Hepatocyte (in vitro differentiated cells): ENCODE results near the gene DEGS2. TPM values are rescaled to one million over a fixed set of nuclear protein-coding genes. Genes with fewer than 3 reads are reported as not detected.

Experiments used
- DNase-seq: peaks from one replicate; pipeline ENCODE4 v3.0.0-alpha.2; 2016; ENCODE audit warnings: low spot score
- H2AFZ ChIP-seq: fragments of 200-600 bp; sonication (generic); 2 replicates; pipeline ENCODE4 v1.6.0; 2016; ENCODE audit warnings: antibody characterized with exemption, mild to moderate bottlenecking
- H3K27ac ChIP-seq: fragments of 200-600 bp; sonication (generic); 2 replicates; pipeline ENCODE4 v1.5.1; 2016; ENCODE audit warnings: mild to moderate bottlenecking
- H3K27me3 ChIP-seq: fragments of 200-600 bp; sonication (generic); 2 replicates; pipeline ENCODE4 v1.6.1; 2016
- H3K36me3 ChIP-seq: fragments of 200-600 bp; sonication (generic); replicated peaks from 2 replicates; pipeline ENCODE4 v1.5.1; 2016; ENCODE audit warnings: low read depth; ENCODE audit not compliant: insufficient read depth
- H3K4me1 ChIP-seq: fragments of 200-600 bp; sonication (generic); 2 replicates; pipeline ENCODE4 v1.5.1; 2016; ENCODE audit warnings: mild to moderate bottlenecking, moderate library complexity; ENCODE audit not compliant: insufficient read depth
- H3K4me2 ChIP-seq: fragments of 200-600 bp; sonication (generic); 2 replicates; pipeline ENCODE4 v1.6.0; 2016
- H3K4me3 ChIP-seq: fragments of 200-600 bp; sonication (generic); 2 replicates; pipeline ENCODE4 v1.5.1; 2016; ENCODE audit warnings: mild to moderate bottlenecking
- H3K79me2 ChIP-seq: fragments of 200-600 bp; sonication (generic); 2 replicates; pipeline ENCODE4 v1.6.0; 2017; ENCODE audit warnings: mild to moderate bottlenecking
- H3K9me2 ChIP-seq: fragments of 200-600 bp; sonication (generic); replicated peaks from 2 replicates; pipeline ENCODE4 v1.6.0; 2017; ENCODE audit warnings: mild to moderate bottlenecking; ENCODE audit not compliant: insufficient read depth
- H3K9me3 ChIP-seq: fragments of 200-600 bp; sonication (generic); 2 replicates; pipeline ENCODE4 v1.5.1; 2016; ENCODE audit warnings: low read depth, mild to moderate bottlenecking
- H4K20me1 ChIP-seq: fragments of 200-600 bp; sonication (generic); 2 replicates; pipeline ENCODE4 v1.6.0; 2016; ENCODE audit warnings: mild to moderate bottlenecking; ENCODE audit not compliant: insufficient read depth, poor library complexity, severe bottlenecking
- CTCF ChIP-seq: fragments of 200-600 bp; sonication (generic); IDR thresholded peaks from 2 replicates; pipeline ENCODE4 v1.5.1; 2016; ENCODE audit warnings: antibody characterized with exemption, mild to moderate bottlenecking; ENCODE audit not compliant: poor library complexity
- EZH2 ChIP-seq: fragments of 200-600 bp; sonication (generic); IDR thresholded peaks from 2 replicates; pipeline ENCODE4 v1.6.1; 2016; ENCODE audit warnings: antibody characterized with exemption, mild to moderate bottlenecking, borderline replicate concordance
- EZH2phosphoT487 ChIP-seq: fragments of 200-600 bp; sonication (generic); IDR thresholded peaks from one replicate; pipeline ENCODE4 v1.6.1; 2018; ENCODE audit warnings: antibody characterized with exemption, mild to moderate bottlenecking, low read depth, moderate library complexity; ENCODE audit not compliant: unreplicated experiment, severe bottlenecking
- WGBS: methylation state at CpG from one replicate; pipeline ENCODE4 v1.1.6; 2016; ENCODE audit warnings: low lambda C conversion rate; ENCODE audit errors: missing lambda C conversion rate; 5-methylcytosine and 5-hydroxymethylcytosine counted together
- polyA plus RNA-seq: library from polyadenylated mRNA; unstranded; fragments of >200 nt; fragmentation: Nextera tagmentation; extraction: Ambion mirVana; gene quantifications from 2 replicates; pipeline ENCODE4 v1.2.1, GENCODE V29; 2016
- total RNA-seq: library from RNA; depleted of rRNA; stranded (reverse); fragments of >200 nt; gene quantifications from 2 replicates; pipeline ENCODE4 v1.2.3, GENCODE V29; 2014

DEGS2 gene
- total and polyA plus RNA-seq, 2 experiments from 2014 or later = 5.3 to 7.7 TPM

GRCh38 chr14:100108840-100109593, 50.4 kb downstream of the DEGS2 start:
- Histone ChIP-seq H3K4me3 (no peak overlapping the region), H3K9me3 (no peaks in the 10 kb centered on the region), H3K27me3 (no peaks in the 10 kb centered on the region), H3K4me1 (peaks cover 14% of the 10 kb centered on the region), H3K9me2 (no peaks in the 10 kb centered on the region), H3K36me3 (no peaks in the 10 kb centered on the region), H3K4me2 (no peak overlapping the region), H3K27ac (no peak overlapping the region), H4K20me1 (no peaks in the 10 kb centered on the region), H2AFZ (no peak overlapping the region), H3K79me2 (no peaks in the 10 kb centered on the region)
- TF ChIP-seq EZH2phosphoT487 = no peak
- TF ChIP-seq CTCF = no peak
- no peak for TF ChIP-seq EZH2
- DNase-seq = no peak
- WGBS = 89% methylated on average over 10 of the region's 10 CpGs

- Histone ChIP-seq H3K4me2 (no peak overlapping the region), H3K27ac (no peak overlapping the region)
Measured at GRCh38 chr14:100108042-100108825, 51.2 kb downstream of the DEGS2 start.

GRCh38 chr14:100107236-100107635, 52.2 kb downstream of the DEGS2 start:
- H3K27ac ChIP-seq = no peak overlapping the region
- H2AFZ ChIP-seq = no peak overlapping the region
- 93% methylated on average over 5 of the region's 5 CpGs for WGBS
- H3K27me3 ChIP-seq = no peaks in the 10 kb centered on the region
- DNase-seq = no peak
- no peak overlapping the region for H3K4me3 ChIP-seq
- no peaks in the 10 kb centered on the region for H3K9me2 ChIP-seq
- TF ChIP-seq EZH2 = no peak
- no peak for TF ChIP-seq EZH2phosphoT487
- no peak for TF ChIP-seq CTCF
- no peaks in the 10 kb centered on the region for H3K36me3 ChIP-seq
- H4K20me1 ChIP-seq = no peaks in the 10 kb centered on the region
- H3K4me2 ChIP-seq = no peak overlapping the region
- no peaks in the 10 kb centered on the region for H3K9me3 ChIP-seq
- H3K79me2 ChIP-seq = no peaks in the 10 kb centered on the region
- H3K4me1 ChIP-seq = peaks cover 23% of the 10 kb centered on the region

More at GRCh38 chr14:100108042-100108825, 51.2 kb downstream of the DEGS2 start:
- Histone ChIP-seq H3K79me2 (no peaks in the 10 kb centered on the region), H3K9me3 (no peaks in the 10 kb centered on the region), H2AFZ (no peak overlapping the region), H3K4me1 (peaks cover 21% of the 10 kb centered on the region), H3K4me3 (no peak overlapping the region), H3K36me3 (no peaks in the 10 kb centered on the region), H3K27me3 (no peaks in the 10 kb centered on the region), H3K9me2 (no peaks in the 10 kb centered on the region), H4K20me1 (no peaks in the 10 kb centered on the region)
- no peak for TF ChIP-seq EZH2
- TF ChIP-seq CTCF = peak; percentile 77
- 43% methylated on average over 13 of the region's 13 CpGs for WGBS
- DNase-seq = peak; percentile 86
